GM19467 (cell line): Measurements from ENCODE around the gene SLCO4C1.

Experiments
- ATAC-seq: cut with Tn5 transposase; IDR thresholded peaks from one replicate; pipeline ENCODE4 v1.9.1; 2021; ENCODE audit warnings: mild to moderate bottlenecking, moderate library complexity; ENCODE audit not compliant: unreplicated experiment

Gene SLCO4C1

DNA sequence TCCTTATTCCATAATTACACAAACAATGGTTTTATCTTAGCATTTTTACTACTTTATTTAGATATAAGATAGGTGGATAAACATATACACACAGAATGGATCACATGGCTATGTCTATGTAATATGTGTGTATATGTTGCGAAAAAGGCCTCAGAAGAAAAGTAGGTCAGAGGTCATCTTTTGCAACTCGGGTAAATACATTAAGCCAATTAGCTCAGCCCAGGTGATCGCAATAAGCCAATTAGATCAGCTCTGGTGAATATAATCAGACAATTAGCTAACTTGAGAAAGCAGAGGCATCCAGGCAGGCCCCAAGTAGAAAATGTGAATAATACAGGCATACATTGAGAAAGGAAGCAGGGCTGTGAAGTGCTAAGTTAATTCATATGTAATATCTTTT, 24.3 kb downstream of the SLCO4C1 start:
- no peak for ATAC-seq

DNA sequence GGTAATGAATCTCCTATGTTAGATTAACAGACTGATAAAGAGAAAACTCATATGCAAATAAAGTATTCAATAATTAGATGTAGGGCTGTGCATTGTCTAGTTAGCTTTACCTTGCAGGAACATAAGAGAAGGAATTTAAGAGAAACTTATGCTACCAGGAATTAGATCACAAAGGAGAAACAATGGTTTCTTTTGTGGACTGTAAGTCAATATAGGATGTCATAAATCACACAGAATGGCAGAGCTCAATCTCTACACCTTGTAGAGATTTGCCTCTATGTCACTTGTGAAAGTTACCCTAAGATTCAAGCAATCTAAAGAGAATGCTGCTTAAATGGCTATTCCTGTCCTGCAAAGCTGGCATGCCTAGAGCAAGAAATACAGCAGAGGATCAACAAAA, 26.0 kb downstream of the SLCO4C1 start:
- no peak for ATAC-seq

DNA sequence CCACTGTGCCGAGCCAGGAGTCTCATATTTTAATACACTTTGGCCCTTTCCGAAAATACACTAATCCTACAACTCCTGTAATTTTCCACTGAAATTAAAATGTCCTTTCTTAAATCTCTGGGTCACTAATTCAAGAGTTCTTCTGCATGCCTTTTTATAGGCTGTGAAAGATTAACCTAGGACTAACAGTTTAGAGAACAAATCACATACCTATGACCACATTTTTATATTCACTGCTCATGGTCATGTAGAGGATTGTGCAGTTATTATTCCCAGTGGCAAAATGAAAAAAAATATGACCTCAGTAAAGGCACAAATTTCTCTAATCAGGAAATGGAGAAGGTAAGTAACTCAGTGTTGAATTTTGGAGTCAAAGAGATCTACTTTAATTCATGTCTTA, 33.4 kb downstream of the SLCO4C1 start:
- no peak for ATAC-seq

- ATAC-seq: no peak
Observed at GRCh38 chr5:102249381-102249780, 46.7 kb downstream of the SLCO4C1 start.

DNA sequence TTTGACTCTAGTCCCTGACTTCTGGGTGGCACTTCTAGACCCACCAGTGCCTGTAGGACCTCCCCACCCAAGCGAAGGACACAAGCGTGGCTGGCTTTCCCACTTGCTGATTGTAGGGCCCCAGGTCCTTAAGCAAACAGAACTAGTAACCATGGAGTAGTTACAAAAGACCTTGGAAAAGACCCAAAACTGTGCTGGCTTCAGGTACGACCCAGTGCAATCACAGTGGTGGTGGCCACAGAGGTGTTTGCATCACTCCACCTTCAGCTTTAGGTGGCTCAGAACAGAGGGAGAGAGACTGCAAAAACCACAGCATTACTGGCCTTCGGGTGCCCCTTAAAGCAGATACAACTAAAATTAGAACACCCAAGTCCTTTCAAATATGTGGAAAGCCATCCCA, 52.9 kb downstream of the SLCO4C1 start:
- ATAC-seq: no peak

GRCh38 chr5:102241809-102242421, 54.2 kb downstream of the SLCO4C1 start:
- no peak for ATAC-seq

GRCh38 chr5:102231693-102232619, 64.1 kb downstream of the SLCO4C1 start:
- peak; percentile 43 for ATAC-seq

- no peak for ATAC-seq
Observed at GRCh38 chr5:102229685-102230084, 66.4 kb downstream of the SLCO4C1 start.

- no peak for ATAC-seq
Observed at GRCh38 chr5:102226321-102226720, 69.8 kb downstream of the SLCO4C1 start.

DNA sequence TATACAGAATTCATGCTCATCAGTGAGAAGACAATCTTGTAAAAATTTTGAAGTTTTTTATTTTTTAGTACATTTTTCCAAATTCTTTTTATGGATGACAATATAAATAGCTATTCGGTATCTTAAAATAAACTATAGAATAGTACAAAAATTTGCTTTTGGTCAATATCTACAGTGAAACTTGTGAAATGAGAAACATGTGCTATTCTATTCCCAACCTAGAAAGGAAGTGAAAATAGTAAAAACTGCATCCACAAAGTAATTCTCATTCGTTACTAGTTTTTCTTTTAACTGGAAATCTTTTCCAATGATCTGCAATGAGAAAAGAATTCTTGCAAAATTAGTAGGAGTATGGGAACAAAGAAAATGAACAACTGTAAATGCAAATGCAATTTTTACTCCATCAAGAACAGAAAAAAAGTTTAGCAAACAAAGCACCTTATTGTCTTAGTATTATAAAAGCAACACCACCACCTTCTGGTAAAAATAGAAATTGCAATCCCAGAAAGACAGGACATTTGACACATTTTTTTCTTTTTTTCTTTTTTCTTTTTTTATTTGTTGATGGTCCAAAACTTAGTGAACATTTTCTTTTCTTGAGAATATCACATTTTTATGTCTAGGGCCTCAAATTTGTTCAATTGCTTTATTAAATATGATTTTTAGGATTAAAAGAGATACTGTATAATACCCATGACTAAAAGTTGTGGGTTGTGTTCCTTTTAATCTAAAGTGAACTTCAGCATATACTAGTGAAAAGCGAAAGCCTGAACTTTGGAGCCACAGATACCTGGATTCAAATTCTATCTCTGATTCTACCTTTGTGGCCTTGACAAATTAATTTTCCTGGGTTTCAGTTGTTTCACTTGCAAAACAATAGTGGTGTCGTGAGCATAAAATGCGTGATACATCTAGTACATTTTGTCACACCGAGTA, 72.3 kb downstream of the SLCO4C1 start:
- no peak for ATAC-seq

DNA sequence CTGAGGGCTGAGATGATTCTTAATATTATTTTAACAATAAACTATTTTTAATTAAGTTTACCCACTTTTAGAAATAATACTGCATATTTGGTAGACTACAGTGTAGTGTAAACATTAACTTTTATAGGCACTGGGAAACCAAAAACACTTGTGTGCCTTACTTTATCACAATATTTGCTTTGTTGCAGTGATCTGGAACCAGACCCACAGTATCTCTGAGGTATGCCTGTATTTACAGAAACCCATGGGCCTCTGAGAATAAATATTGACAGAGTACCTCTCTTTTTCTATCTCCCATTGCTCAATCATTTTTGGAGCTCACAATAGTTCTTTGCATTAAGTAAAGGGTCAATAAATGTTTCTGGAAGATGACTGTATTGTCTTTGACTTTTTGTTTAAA, 73.3 kb downstream of the SLCO4C1 start:
- no peak for ATAC-seq

GRCh38 chr5:102221949-102222348, 74.1 kb downstream of the SLCO4C1 start:
- ATAC-seq: no peak

DNA sequence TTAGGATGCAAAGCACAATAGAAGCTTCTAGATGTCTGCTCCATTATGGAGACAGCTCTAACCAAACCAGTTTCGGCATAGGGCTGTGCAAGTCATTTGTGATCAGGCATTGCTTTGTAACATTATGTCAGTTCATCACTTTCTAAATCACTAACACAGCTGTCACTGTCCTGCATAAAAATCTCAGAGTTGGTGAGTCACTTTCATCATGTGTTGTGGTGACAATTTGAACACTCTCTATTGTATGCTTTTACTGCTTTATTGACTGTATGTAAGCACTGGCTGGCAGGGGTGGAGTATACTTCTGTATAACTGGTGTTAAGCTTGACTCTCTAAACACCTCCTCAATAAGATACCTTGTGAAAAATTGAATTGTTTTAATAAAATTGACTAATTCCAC, 77.9 kb downstream of the SLCO4C1 start:
- no peak for ATAC-seq

DNA sequence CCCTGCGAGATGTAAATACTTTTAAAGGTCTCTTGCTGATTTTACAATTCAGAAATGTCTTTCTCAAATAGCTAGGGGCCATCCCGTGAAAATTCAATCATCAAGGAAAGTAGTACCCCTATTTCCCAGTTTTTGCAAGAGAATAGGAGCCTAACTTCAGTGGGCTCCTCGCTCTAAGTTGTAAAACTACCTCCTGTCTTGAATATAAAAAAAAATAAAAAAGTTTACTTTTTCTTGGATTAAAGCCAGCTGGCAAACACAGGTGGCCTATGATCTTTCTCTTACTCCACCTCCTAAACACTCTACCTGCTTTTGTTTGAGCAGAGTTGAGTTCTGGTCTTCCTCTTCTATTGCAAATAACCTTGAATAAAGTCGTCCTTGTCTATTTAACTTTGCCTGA, 79.4 kb downstream of the SLCO4C1 start:
- no peak for ATAC-seq

DNA sequence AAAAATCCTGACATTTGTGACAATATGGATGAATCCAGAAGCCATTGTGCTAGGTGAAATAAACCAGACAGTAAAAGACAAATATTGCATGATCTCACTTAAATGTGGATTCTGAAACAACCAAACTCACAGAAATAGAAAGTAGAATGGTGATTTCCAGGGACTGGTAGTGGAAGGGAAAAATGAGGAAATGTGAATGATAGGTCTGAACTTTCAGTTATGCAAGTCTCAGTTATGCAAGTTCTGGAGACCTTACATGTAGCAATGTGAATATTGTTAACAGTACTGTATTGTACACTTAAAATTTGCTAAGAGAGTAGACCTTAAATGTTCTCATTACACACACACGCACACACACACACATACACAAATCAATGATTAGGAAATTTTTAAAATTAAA, 84.9 kb downstream of the SLCO4C1 start:
- ATAC-seq: no peak

GRCh38 chr5:102200861-102201260, 95.2 kb downstream of the SLCO4C1 start:
- ATAC-seq: no peak

- no peak for ATAC-seq
Observed at GRCh38 chr5:102196481-102196880, 99.6 kb downstream of the SLCO4C1 start.
